HG03354 (cell line): Measurements from ENCODE around the gene SF1.

ENCODE experiments used
- ATAC-seq: cut with Tn5 transposase; IDR thresholded peaks from one replicate; pipeline ENCODE4 v1.9.1; 2021; ENCODE audit warnings: mild to moderate bottlenecking; ENCODE audit not compliant: unreplicated experiment, poor library complexity, severe bottlenecking

Gene SF1

DNA sequence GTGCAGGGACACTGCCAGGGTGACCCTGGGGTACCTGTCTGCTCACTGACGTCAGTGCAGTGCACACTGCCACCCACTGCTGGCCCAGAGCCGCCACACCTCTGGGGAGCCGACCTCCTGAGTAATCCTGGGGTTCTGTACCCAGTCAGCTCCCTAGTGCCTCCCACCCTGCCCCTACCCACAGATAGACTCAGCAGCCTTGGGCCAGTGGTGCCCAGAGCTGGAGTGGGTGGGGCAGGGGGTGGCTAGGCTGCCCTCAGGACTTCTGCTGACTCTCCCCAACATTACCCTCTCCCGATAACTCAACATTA lies 61.1 kb downstream of the SF1 start:
- no peak for ATAC-seq

DNA sequence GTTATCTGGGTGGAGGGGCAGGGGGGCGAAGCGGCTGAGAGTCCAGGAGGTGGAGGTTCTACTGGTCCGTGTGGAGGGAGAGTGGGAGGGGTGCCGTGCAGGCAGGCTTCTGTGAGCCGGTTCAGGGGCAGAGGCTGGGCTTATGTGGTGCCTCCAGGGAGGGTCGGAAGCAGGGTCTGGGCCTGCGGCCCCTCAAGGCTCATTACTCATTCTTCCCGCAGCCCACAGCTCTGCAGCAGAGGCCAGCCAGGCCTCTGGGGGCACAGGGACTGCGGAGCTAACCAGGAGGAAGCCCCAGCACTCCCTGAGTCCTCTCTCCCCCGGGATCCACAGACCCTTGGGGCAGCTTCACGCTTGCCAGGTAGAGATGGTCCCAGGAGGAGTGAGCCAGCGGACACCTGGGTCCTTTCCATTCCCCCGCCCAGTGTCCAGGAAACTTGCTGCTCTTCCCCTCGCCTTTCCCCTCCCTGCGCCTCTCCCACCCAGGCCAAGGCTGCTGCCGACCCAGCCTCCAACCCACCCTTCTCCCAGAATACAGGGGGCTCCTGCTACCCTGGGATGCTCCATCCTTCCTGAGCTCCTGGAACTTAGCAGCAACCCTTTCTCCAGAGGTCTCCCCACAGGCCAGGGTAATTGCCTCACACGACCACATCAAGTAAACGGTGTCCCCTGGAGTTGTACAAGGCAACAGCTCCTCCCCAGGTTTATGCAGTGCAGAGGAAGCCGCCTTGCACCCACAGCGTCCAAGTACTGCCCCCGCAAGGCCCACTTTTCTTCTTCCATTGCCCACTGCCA lies 61.7 kb downstream of the SF1 start:
- no peak for ATAC-seq

DNA sequence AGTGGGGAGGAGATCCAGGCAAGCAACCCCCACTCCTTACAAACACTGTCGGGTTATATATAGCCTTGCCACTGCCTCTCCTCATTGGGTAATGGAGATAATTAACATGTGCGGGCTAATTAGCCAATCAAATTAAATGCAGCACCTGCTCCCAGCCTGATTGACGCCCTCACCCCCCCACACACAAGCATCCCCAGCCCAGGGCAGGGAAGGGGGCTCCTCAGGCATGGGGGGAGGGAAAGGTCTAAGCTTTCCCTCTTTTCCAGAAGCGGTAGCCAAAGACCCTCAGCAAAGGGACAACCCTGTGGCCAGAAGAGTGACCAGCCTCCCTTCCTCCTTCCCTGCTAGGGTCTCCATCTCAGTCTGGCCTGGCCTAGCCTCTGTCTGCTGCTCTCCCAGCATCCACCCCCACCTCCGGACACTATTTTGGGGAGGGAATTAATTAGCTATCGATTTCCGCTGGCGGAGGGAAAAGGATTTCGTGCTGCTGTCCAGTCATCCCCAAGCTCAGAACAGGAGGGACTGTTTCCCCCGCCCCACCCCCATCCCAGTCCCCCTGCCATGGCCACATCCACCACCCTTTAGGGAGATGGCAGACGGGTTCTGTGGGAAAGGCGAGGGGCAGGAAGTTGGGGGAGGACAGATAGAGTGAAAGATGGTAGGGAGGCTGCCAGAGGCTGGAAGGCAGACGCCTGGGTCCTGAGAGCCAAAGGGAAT lies 62.4 kb downstream of the SF1 start:
- no peak for ATAC-seq

DNA sequence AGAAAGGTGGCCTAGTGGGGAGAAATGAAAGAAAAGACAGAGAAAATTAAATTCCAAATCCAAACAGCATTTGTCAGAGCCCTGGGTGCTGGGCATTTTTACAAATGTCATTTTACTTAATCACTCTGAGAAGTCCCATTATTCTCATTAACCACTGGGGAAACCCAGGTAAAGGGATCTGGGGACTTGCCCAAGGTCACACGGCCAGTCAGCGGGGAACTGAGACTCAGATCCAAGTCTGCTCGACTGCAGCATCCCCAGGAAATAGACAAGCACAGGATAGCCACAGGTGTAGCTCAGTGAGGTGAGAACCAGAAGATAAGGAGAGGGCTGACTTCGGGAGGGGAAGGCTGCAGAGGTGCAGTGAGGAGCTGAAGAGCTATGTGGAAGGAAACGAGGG lies 63.2 kb downstream of the SF1 start:
- ATAC-seq = no peak

DNA sequence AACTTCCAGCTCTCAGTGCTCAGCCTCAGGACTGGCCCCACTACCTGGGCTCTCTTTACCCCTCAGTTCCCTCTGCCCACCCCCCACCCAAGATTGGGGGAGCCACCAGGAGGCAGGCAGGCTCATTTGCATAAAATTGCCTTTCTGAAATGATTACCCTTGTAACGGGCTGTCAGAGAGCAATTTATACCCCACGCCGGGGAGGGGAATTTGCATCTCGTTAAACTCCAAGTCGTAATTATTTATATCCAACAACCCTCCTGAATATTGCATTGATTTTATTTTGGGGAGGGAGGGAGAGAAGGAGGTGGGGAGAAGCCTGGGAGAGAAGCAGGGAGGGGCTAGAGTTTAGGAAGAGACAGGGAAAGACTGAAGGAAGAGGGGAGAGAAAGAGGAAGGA lies 63.7 kb downstream of the SF1 start:
- no peak for ATAC-seq
